GM18861 (cell line): ENCODE measurements around the gene PTPRN2.
"Not testable (repeated sequence)": the region's sequence is repeated elsewhere in the genome, so short reads cannot be mapped to it uniquely, and the experiment has no call there.

Experiments
- ATAC-seq: cut with Tn5 transposase; IDR thresholded peaks from one replicate; pipeline ENCODE4 v1.9.1; 2021; ENCODE audit not compliant: unreplicated experiment

Gene PTPRN2

DNA sequence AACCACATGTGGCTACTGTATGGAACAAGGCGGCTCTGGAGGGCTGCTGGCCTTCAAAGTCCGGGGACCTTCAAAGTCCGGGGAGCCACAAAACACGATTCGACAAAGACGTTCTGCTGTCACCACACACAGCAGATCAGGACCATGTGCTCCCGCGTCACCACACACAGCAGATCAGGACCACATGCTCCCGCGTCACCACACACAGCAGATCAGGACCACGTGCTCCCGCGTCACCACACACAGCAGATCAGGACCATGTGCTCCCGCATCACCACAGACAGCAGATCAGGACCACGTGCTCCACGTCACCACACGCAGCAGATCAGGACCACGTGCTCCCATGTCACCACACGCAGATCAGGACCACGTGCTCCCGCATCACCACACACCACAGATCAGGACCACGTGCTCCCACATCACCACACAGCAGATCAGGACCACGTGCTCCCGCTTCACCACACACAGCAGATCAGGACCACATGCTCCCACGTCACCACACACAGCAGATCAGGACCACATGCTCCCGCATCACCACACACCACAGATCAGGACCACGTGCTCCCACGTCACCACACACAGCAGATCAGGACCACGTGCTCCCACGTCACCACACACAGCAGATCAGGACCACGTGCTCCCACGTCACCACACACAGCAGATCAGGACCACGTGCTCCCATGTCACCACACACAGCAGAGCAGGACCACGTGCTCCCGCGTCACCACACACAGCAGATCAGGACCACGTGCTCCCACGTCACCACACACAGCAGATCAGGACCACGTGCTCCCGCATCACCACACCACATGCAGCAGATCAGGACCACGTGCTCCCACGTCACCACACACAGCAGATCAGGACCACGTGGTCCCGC, 1024.9 kb downstream of the PTPRN2 start:
- ATAC-seq, result not testable (repeated sequence)

DNA sequence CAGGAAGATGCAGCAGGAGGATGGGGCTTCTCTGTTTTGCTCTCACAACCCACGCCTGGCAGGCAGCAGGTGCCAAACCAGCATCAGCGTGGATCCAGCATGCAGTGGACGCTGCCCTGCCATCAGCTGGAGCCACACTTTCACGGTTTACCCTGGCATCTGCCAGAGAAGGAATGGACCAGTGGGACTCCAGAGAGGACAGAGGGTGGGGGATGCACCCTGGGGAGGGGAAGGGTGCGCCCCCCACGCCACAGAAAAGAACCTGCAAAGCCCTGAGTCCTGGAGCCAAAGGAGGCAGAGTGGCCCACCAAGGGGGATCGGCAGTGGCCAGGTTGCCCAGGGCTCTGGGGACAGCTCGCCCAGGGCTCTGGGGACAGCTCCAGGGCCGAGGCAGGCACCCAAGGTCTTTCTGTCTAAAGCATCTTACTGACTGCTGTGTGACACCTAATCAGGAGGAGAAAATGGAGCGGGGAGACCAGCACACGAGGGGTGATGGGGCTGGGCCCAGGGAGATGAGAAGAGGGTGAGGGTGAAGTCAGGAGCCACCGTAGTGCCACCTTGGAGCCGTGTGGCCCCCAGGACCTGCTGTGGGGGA, 1025.7 kb downstream of the PTPRN2 start:
- no peak for ATAC-seq

DNA sequence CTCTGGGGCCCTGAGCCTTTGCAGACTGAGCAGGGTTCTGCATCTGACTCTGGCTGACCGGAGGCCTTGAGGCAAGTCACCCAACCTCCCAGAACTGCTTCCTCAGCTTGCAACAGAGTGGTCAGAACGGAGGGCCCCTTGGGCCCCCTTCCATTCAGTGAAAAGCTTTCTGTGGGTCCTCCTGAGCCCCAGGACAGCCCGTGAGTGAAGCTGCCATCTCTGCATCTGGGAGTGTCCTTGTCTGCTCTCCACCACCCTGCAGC, 1026.2 kb downstream of the PTPRN2 start:
- no peak for ATAC-seq

DNA sequence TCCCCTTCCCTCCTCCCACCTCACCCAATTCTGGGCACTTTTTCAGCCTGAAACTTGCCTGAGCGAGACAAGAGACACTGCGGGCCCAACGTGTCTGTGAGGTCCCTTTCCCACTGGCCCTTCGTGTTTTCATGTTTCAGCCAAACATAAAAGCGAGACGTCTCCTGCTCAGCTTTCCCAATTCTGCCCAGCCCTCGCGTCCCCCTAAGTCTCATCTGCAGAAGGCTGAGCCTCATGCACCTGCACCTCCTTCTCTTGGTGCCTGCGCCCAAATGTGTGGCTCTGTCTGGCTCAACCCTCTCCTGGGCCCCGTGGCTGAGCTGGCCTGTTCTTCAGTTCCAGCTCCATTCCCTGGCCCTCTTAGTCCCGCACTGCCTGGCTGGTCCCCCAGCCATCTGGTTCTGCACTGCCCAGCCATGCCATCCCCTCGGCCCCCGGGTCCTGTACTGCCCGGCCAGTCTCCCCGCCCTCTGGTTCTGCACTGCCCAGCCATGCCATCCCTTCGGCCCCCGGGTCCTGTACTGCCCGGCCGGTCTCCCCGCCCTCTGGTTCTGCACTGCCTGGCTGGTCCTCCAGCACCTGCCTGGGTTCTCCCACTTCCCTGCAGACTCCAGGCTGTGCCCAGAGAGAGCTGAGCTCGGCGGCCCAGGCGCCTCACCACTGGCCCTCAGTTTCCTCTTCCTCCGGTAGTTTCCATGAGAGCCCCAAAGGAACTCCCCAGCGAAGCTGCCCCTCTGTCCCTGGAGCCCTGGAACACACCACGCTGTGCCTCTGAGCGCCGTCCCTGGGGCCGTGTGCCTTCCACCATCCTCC, 1026.7 kb downstream of the PTPRN2 start:
- ATAC-seq, result no peak

DNA sequence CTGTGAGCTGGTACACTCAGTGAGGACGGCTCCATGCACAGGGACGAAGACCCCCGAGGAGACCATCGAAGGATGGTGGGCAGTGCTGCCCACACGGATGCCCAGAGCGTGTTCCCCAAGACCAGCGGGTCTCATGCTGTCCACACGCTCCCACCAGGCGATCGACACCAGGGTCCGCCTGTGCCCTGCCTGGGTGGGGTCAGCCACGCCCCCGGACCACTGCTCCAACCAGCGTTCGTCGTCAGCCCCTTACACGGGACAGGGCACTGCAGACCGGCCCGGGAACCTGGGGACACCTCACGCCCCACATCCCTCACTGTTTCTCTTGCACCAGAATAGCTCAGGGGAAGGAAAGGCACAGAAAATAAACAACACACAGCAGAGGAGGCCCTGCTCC, 1027.4 kb downstream of the PTPRN2 start:
- no peak for ATAC-seq

DNA sequence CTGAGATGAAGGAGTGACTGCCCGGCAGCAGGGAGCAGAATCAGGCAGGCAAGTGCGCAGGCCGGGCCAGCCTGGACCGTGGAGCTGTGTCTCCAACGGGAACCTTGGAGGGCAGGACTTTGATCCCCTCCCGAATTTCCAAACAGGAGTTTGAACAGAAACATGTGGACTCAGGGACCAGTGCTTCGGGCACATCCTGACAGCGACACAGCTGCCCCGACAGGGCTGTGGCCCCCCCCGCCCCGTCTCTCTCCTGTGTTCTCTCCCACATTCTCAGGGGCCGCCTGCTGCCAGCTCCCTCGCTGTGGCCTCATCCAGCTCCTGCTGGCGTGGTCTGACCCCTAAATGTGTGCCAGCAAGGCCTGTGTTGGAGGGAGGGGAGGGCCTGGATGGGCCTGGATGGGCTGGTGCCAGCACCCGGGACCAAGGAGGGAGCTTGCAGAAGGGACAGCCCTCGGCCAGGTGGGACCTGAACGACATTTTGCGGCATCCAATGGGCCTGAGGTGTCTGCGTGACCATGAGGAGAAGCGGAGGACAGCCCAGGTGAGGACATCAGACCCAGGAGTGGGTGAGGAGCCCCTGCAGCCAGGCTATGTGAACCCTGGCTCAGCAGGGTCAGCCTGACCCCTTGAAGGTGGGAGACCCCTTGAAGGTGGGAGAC, 1027.9 kb downstream of the PTPRN2 start:
- ATAC-seq, result no peak

DNA sequence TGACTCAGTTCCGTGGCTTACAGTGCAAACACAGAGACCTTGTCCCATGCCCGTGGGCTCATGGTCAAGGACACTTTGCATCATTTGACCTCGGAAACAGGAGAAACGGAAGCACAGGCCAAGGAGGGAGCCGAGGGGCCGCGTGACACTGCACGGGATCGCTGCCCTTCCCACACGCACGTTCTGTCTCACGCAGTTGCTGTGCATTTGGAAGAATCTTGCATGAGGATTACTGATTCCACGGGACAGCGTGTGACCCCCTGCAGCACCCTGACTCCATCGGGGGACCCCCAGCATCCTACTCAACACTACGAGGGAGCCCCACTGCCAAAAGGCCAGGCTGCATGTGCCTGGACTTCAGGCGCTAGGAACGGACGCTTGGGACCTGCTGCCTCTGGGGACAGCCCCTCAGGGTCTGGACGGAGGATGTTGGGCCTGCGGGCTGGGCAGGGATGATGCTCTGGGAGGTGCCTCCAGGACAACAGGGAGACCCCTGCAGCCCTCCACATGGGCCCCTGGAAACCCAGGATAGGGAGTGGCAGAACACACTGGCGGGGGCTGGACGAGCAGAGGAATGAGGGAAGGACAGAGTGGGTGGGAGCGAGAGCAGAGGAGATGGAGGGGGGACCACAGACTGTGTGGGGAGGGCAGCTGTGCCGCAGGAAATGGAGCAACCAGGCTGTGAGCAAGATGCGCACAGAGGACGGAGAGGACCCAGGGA, 1028.6 kb downstream of the PTPRN2 start:
- no peak for ATAC-seq

DNA sequence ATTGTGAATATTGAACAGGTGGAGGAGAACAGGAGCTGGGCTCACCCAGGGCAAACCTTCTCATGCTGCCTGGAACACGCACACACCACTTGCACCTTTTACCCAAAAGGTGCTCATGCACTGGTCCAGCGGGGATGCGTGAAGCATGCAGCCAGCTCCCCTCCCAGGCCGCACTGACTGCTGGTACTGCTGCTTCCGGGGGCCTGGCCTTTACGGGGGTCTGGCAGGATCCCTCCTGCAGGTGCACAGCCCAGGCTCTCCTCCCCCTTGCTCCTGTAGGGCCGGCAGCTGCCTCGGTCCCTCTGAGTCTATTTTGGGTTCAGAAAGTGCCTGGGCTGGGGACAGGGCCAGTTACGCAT, 1029.1 kb downstream of the PTPRN2 start:
- ATAC-seq, result no peak

DNA sequence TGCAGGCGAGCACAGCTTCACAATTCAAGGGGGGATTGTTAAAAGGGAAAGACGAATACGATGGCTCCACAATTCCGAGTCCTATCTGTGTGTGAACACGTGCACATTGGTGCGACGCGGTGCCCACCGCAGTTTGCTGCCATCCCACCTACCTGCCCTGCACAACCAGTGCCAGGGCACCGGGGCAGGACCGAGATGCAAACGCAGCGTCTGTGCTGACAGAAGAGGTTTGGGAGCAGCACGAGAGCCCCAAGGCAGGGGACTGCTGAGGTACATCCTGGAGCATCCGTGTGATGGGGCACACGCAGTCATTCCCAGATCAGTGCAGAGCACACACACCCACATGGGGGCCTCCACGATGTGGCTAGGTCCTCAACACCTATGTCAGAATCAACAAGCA, 1029.6 kb downstream of the PTPRN2 start:
- no peak for ATAC-seq

DNA sequence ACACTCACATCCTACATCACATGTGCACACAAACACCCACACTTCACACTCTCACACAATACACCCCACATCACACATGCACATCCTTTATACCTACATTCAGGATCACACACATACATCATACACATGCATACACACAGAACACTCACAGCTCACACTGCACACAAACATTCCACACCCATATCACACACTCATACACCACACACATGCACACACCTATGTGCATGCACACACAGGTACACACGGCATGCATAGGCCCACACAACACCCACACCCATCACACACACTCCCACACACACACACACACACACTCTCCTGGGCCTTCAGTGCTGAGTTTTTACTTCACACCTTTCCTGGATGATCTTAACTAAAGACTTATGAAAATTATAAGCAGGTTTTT, 1030.4 kb downstream of the PTPRN2 start:
- ATAC-seq, result no peak

DNA sequence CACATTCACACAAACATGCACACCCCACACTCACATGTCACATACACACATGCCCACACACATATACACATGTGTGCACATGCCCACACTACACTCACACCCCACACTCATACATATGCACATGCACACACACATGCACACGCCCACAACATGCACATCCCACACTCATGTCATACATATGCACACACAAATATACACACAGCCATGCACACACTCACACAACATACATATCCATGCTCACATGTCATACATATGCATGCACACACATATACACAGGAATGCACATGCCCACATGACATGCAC, 1031.0 kb downstream of the PTPRN2 start:
- no peak for ATAC-seq

DNA sequence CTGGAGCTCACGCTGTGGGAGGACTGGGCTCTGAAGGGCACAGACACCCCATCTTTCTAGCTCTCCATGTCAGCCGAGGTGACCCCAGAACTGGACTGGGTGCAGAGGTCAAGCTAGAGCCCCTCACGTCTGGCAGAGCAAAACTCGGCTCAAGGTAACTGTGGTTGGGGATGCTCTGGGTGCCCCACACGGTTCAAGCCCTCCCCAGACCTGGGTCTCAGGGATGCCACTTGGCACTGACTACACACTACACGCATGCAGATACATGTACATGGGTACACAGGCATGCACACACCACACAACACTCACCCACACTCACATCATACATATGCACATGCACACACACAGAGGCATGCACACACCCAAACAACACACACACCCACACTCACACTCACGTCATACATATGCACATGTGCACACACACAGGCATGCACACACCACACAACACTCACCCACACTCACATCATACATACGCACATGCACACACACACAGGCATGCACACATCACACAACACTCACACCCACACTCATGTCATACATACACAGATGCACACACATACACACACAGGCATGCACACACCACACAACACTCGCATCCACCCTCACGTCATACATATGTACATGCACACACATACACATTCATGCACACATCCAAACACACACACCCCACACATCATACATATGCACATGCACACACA, 1031.5 kb downstream of the PTPRN2 start:
- no peak for ATAC-seq

DNA sequence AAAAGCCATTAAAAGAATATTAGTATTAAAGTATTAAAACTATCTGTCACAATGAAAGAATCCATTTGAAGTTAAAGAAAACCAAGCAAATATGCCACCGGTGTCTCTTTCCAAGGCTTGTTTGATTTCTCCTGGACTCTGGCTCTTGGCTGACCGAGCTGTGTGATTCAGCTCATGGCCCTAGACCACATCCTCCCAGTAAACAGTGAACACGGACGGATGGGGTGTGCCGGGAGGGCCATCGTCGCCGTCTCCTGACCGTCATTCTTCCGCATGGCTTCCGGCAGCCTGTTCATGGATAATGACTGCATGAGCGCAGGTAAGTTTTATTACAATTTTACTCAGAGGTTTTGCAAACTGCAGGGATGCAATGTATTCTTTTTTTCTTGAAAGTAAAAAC, 1032.3 kb downstream of the PTPRN2 start:
- ATAC-seq, result no peak

DNA sequence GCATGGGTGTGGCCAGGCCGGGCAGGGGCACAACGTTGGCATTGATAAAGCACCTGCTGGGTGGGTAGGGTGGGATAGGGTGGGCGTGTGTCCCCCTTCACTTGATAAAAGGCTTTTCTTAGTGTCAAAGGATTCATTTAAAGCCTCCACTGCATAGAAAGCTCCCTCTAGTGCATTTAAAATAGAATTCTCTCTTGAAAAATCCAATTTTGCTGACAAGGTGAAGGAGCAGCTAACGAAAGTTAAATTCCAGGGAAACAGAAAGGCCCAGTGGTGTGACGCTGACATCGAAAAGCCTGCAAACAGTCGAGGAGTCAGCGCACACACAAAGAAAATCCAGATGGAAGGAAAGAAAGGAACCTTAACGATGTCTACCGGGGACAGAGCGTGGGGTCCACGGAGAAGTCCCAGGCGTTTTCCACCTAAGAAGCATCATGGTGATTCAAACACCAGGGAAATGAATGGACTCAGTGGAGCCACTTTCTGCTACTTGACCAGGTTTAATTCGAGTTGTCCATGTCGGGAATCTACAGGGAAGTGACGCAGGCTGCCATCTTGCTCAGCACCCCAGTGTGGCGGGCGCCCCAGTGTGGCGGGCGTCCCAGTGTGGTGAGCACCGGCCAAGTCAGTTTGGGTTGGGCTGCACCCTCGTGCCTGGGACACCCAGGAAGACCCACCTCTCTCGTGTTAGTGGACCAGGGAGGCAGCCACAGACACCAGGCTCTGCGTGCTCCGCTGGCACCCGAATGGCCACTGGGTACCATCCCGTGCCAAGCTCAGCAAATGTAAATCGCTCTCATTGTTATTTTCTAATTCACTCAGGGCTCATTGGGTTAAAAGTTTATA, 1033.0 kb downstream of the PTPRN2 start:
- ATAC-seq, result no peak

DNA sequence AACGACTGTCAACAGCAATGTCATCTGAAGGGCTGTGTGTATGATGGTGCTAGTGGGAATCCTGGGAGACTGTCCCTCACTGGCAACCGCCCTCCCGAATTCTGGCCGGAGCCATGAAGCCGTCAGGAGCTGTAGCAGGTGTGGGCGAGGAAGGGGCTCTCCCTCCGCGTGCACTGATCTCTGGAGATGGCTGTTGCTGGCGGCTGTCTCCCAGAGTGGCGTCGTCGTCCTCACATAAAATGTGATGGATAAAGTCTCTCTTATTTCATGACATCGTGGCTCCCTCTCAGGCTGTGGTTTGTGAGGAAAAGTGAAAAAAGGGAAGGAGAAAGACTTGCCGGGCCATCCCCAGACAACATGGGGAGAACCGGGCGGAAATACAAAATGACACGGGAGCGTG, 1034.4 kb downstream of the PTPRN2 start:
- ATAC-seq, result no peak

DNA sequence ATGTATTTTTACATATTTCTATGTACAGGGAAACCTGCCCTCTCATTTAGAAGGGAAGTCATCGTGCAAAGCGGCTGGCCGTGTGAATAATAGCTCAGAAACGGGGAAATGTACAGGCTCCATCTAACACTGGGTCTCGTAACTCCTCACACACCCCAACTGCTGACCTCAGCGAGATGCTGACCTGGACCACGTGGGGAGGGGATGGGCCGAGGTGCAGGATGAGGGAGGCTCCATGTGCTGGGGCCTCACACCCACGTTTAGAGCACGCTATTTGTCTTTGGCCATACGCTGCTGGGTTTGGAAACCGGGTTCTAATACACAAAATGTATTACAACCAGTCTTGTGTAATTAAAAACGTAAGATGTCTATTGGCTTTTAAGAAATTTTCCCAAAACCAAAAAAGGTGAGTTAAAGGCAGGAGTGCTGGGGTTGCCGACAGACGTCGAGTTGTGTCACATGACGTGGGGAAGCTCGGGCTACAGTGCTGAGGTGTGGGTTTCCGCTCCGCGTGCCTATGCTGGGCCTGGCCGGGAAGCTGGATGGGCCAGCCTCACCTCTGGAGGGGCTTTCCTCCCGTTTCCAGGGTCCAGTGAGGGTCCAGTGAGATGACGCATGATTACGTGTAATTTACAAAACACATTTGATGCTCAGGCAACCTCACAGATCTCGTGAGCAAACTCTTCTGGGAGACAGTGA, 1035.2 kb downstream of the PTPRN2 start:
- no peak for ATAC-seq

DNA sequence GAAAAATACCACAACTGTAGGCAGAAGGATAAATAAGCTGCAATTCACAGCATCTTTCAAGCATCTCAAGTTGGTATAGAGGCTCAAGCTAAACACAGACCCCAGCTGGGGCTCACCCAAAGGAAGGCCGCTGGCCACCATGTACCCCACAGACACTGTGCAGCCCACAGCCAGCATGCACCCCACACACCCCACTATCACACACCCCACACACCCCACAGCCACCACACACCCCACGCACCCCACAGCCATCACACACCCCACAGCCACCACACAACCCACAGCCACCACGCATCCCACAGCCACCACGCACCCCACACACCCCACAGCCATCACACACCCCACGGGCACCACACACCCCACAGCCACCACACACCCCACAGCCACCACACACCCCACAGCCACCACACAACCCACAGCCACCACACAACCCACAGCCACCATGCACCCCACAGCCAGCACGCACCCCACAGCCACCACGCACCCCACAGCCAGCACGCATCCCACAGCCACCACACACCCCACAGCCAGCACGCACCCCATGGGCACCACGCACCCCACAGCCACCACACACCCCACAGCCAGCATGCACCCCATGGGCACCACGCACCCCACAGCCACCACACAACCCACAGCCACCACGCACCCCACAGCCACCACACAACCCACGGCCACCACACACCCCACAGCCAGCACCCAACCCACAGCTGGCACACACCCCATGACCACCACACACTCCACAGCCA, 1036.1 kb downstream of the PTPRN2 start:
- no peak for ATAC-seq
